Mesendoderm (in vitro differentiated cells): ENCODE data around the gene ARF4.
"Not testable (repeated sequence)": the region's sequence is repeated elsewhere in the genome, so short reads cannot be mapped to it uniquely, and the experiment has no call there.

Source experiments
- DNase-seq: peaks from one replicate; pipeline ENCODE4 v3.0.0; 2013
- H2AK5ac ChIP-seq: 2 replicates; pipeline ENCODE4 v1.6.1; 2013; ENCODE audit warnings: low read length, inconsistent platforms
- H2BK120ac ChIP-seq: 2 replicates; pipeline ENCODE4 v1.6.1; 2013; ENCODE audit warnings: low read depth, mild to moderate bottlenecking, low read length, moderate library complexity, mixed read lengths
- H2BK15ac ChIP-seq: replicated peaks from 2 replicates; pipeline ENCODE4 v1.6.1; 2013; ENCODE audit warnings: low read depth, mild to moderate bottlenecking, moderate library complexity
- H2BK5ac ChIP-seq: 2 replicates; pipeline ENCODE4 v1.6.1; 2013; ENCODE audit warnings: low read length, inconsistent platforms
- H3K18ac ChIP-seq: 2 replicates; pipeline ENCODE4 v1.6.1; 2013; ENCODE audit warnings: mild to moderate bottlenecking, low read length, mixed read lengths
- H3K23ac ChIP-seq: one replicate; pipeline ENCODE4 v1.6.1; 2013; ENCODE audit warnings: low read length
- H3K27ac ChIP-seq: 2 replicates; pipeline ENCODE4 v1.5.1; 2013; ENCODE audit warnings: low read depth, mild to moderate bottlenecking, inconsistent platforms, low read length, moderate library complexity
- H3K27me3 ChIP-seq: 2 replicates; pipeline ENCODE4 v1.6.1; 2013; ENCODE audit warnings: low read length, control low read depth, mild to moderate bottlenecking, inconsistent platforms; ENCODE audit not compliant: insufficient read depth, poor library complexity
- H3K36me3 ChIP-seq: 2 replicates; pipeline ENCODE4 v1.6.1; 2013; ENCODE audit warnings: low read length, inconsistent platforms; ENCODE audit not compliant: control insufficient read depth, insufficient read depth
- H3K4ac ChIP-seq: one replicate; pipeline ENCODE4 v1.6.1; 2013; ENCODE audit warnings: low read depth, mild to moderate bottlenecking, low read length, moderate library complexity
- H3K4me1 ChIP-seq: 2 replicates; pipeline ENCODE4 v1.6.1; 2013; ENCODE audit warnings: low read depth, low read length, inconsistent platforms; ENCODE audit not compliant: control insufficient read depth
- H3K4me2 ChIP-seq: 2 replicates; pipeline ENCODE4 v1.6.1; 2013; ENCODE audit warnings: low read length
- H3K4me3 ChIP-seq: 2 replicates; pipeline ENCODE4 v1.5.1; 2013; ENCODE audit warnings: mild to moderate bottlenecking, low read length
- H3K56ac ChIP-seq: one replicate; pipeline ENCODE4 v1.6.1; 2013; ENCODE audit warnings: low read length
- H3K79me1 ChIP-seq: 2 replicates; pipeline ENCODE4 v1.6.1; 2013; ENCODE audit warnings: low read length, inconsistent platforms
- H3K79me2 ChIP-seq: 2 replicates; pipeline ENCODE4 v1.6.1; 2013; ENCODE audit warnings: mild to moderate bottlenecking, low read length; ENCODE audit not compliant: control insufficient read depth, insufficient read depth
- H3K9ac ChIP-seq: 2 replicates; pipeline ENCODE4 v1.6.1; 2013; ENCODE audit warnings: low read length, inconsistent platforms
- H4K5ac ChIP-seq: one replicate; pipeline ENCODE4 v1.6.1; 2013; ENCODE audit warnings: low read length
- H4K8ac ChIP-seq: one replicate; pipeline ENCODE4 v1.6.1; 2013; ENCODE audit warnings: low read depth, mild to moderate bottlenecking, control low read depth, low read length, moderate library complexity
- WGBS: extraction: QIAGEN DNeasy Blood & Tissue Kit; methylation state at CpG from one replicate; pipeline ENCODE4 v1.1.7; 2013; ENCODE audit warnings: low lambda C conversion rate, missing lambda C conversion rate; ENCODE audit not compliant: insufficient coverage; ENCODE audit errors: extremely low coverage; 5-methylcytosine and 5-hydroxymethylcytosine counted together

ARF4 gene

DNA sequence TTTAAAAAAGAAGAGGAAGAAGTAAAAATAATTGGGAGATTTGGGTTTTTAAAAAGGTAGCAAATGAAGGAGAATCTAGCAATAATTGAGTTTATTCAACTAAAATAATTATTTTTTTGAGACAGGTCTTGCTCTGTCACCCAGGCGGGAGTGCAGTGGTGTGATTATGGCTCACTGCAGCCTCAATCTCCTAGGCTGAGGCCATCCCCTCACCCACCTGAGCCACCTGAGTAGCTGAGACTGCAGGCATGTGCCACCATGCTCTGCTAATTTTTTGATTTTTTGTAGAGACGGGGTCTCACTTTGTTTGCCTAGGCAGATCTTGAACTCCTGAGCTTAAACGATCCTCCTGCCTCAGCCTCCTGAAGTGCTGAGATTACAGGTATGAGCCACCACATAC is 27.7 kb upstream of the ARF4 start:
- no peak overlapping the region for H3K4me3 ChIP-seq
- H3K4me2 ChIP-seq, result no peak overlapping the region
- H3K56ac ChIP-seq, result no peak overlapping the region
- no peak overlapping the region for H3K4ac ChIP-seq
- no peak overlapping the region for H2BK120ac ChIP-seq
- H2BK15ac ChIP-seq, result no peak overlapping the region
- peaks cover 2% of the 10 kb centered on the region for H3K36me3 ChIP-seq
- no peaks in the 10 kb centered on the region for H3K27me3 ChIP-seq
- no peak overlapping the region for H2BK5ac ChIP-seq
- H2AK5ac ChIP-seq, result no peak overlapping the region
- H4K8ac ChIP-seq, result no peak overlapping the region
- no peak overlapping the region for H4K5ac ChIP-seq
- H3K27ac ChIP-seq, result no peak overlapping the region
- DNase-seq, result no peak
- WGBS, result no CpG with 5 or more reads among the region's 3 CpGs
- no peak overlapping the region for H3K18ac ChIP-seq
- H3K79me1 ChIP-seq, result no peaks in the 10 kb centered on the region
- H3K9ac ChIP-seq, result no peak overlapping the region
- H3K4me1 ChIP-seq, result no peaks in the 10 kb centered on the region
- H3K79me2 ChIP-seq, result no peaks in the 10 kb centered on the region
- H3K23ac ChIP-seq, result no peak overlapping the region

DNA sequence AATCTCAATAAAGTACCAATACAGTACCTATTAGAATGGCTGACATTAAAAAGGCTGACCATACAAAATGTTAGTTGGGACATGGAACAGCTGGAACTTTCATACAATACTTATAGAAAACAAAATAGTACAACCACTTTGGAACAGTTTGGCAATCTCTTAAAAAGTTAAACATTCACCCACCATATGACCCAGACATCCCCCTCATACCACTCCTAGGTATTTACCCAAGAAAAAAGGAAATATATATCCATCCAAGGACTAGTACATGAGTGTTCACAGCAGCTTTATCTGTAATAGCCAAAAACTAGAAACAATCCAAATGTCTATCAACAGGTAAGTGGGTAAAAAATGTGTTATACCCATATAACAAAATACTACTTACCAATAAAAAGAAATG is 25.2 kb upstream of the ARF4 start:
- no peak overlapping the region for H2AK5ac ChIP-seq
- H2BK120ac ChIP-seq, result no peak overlapping the region
- H2BK5ac ChIP-seq, result no peak overlapping the region
- no peak overlapping the region for H3K23ac ChIP-seq
- no peak overlapping the region for H3K56ac ChIP-seq
- H3K36me3 ChIP-seq, result no peaks in the 10 kb centered on the region
- no peak overlapping the region for H3K27ac ChIP-seq
- DNase-seq, result no peak
- no peaks in the 10 kb centered on the region for H3K79me2 ChIP-seq
- no peak overlapping the region for H3K9ac ChIP-seq
- H3K79me1 ChIP-seq, result no peaks in the 10 kb centered on the region
- H3K4me1 ChIP-seq, result no peaks in the 10 kb centered on the region
- H3K4ac ChIP-seq, result no peak overlapping the region
- no peak overlapping the region for H3K4me2 ChIP-seq
- no peak overlapping the region for H4K8ac ChIP-seq
- no peak overlapping the region for H3K18ac ChIP-seq
- no peak overlapping the region for H3K4me3 ChIP-seq
- H4K5ac ChIP-seq, result no peak overlapping the region
- no peak overlapping the region for H2BK15ac ChIP-seq
- no peaks in the 10 kb centered on the region for H3K27me3 ChIP-seq

DNA sequence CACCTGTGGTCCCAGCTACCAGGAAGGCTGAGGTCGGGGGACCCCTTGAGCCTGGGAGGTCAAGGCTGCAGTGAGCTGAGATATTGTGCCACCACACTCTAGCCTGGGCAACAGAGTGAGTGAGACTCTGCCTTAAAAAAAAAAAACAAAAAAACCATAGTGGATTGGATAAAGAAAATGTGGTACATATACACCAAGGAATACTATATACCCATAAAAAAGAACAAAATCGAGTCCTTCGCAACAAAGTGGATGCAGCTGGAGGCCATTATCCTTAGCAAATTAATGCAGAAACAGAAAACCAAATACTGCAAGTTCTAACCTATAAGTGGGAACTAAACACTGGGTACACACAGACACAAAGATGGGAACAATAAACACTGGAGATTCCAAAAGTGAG is 20.6 kb upstream of the ARF4 start:
- WGBS, result no CpG with 5 or more reads among the region's 3 CpGs
- no peaks in the 10 kb centered on the region for H3K79me2 ChIP-seq

DNA sequence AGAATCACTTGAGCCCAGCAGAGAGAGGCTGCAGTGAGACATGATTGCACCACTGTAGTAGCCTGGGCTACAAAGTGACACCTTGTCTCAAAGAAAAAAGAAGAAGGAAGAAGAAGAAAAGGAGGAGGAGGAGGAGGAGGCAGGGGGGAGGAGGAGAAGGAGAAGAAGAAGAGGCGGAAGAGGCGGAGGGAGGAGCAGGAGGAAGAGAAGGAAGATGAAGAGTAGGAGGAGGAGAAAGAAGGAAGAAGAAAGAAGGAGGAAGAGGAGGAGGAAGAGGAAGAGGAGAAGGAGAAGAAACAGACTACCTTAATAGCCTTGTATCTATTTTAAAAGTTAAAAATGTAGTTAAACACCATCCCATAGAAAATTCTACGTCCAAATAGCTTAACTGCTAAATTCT is 19.1 kb upstream of the ARF4 start:
- H4K8ac ChIP-seq, result no peak overlapping the region
- H3K4me1 ChIP-seq, result no peaks in the 10 kb centered on the region
- H3K18ac ChIP-seq, result no peak overlapping the region
- no peak overlapping the region for H3K4me2 ChIP-seq
- no peak overlapping the region for H2BK5ac ChIP-seq
- H3K4me3 ChIP-seq, result no peak overlapping the region
- H3K79me2 ChIP-seq, result no peaks in the 10 kb centered on the region
- no peaks in the 10 kb centered on the region for H3K79me1 ChIP-seq
- H3K27ac ChIP-seq, result no peak overlapping the region
- 11% methylated on average over 1 of the region's 3 CpGs for WGBS
- H2AK5ac ChIP-seq, result no peak overlapping the region
- no peak overlapping the region for H3K4ac ChIP-seq
- no peak overlapping the region for H4K5ac ChIP-seq
- H2BK120ac ChIP-seq, result no peak overlapping the region
- no peak overlapping the region for H3K9ac ChIP-seq
- DNase-seq, result no peak
- no peak overlapping the region for H3K56ac ChIP-seq
- H2BK15ac ChIP-seq, result no peak overlapping the region
- H3K36me3 ChIP-seq, result no peaks in the 10 kb centered on the region
- no peaks in the 10 kb centered on the region for H3K27me3 ChIP-seq
- H3K23ac ChIP-seq, result no peak overlapping the region

More for the DNA sequence above, 20.6 kb upstream of the ARF4 start:
- H3K56ac ChIP-seq, result no peak overlapping the region
- no peaks in the 10 kb centered on the region for H3K27me3 ChIP-seq
- H3K4me3 ChIP-seq, result no peak overlapping the region
- no peak overlapping the region for H3K23ac ChIP-seq
- H3K18ac ChIP-seq, result no peak overlapping the region
- H4K8ac ChIP-seq, result no peak overlapping the region
- DNase-seq, result no peak
- no peaks in the 10 kb centered on the region for H3K36me3 ChIP-seq
- H4K5ac ChIP-seq, result no peak overlapping the region
- H2BK15ac ChIP-seq, result no peak overlapping the region
- no peak overlapping the region for H2AK5ac ChIP-seq
- H2BK5ac ChIP-seq, result no peak overlapping the region
- no peaks in the 10 kb centered on the region for H3K79me1 ChIP-seq
- no peak overlapping the region for H3K27ac ChIP-seq
- no peaks in the 10 kb centered on the region for H3K4me1 ChIP-seq
- no peak overlapping the region for H3K4me2 ChIP-seq
- no peak overlapping the region for H3K4ac ChIP-seq
- no peak overlapping the region for H2BK120ac ChIP-seq
- H3K9ac ChIP-seq, result no peak overlapping the region

DNA sequence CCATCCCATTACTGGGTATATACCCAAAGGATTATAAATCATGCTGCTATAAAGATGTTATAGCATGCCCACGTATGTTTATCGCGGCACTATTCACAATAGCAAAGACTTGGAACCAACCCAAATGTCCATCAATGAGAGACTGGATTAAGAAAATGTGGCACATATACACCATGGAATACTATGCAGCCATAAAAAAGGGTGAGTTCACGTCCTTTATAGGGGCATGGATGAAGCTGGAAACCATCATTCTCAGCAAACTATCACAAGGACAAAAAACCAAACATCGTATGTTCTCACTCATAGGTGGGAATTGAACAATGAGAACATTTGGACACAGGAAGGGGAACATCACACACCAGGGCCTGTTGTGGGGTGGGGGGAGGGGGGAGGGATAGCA is 14.7 kb upstream of the ARF4 start:
- not testable (repeated sequence) for H3K4me3 ChIP-seq, H2BK120ac ChIP-seq, H2BK5ac ChIP-seq, H3K4me1 ChIP-seq, DNase-seq, H3K23ac ChIP-seq, H2BK15ac ChIP-seq, H4K5ac ChIP-seq, H3K56ac ChIP-seq, H3K27me3 ChIP-seq, H3K18ac ChIP-seq, H3K27ac ChIP-seq, H3K36me3 ChIP-seq, H3K4me2 ChIP-seq, H3K9ac ChIP-seq, H3K79me2 ChIP-seq, H4K8ac ChIP-seq, H2AK5ac ChIP-seq, H3K79me1 ChIP-seq, H3K4ac ChIP-seq
- WGBS, result no CpG with 5 or more reads among the region's 5 CpGs

DNA sequence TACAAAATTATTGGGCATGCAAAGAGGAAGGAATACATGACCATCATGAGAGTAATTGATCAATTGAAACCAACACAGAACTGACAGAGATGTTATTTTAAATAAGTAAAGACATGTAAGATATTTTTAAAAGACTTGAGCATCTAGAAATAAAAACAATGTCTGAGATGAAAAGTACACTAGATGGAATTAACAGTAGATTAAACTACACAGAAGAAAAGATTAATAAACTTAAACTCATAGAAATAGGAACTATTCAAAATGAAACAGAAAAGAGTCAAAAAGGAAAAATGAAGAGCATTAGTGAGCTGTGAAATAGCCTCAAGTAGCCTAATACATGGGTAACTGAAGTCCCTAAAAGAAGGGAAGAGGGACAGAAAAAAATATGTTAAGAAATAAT is 8.5 kb upstream of the ARF4 start:
- DNase-seq, result no peak
- H3K4me1 ChIP-seq, result no peaks in the 10 kb centered on the region
- H3K36me3 ChIP-seq, result no peaks in the 10 kb centered on the region
- no peak overlapping the region for H3K9ac ChIP-seq
- H3K4me3 ChIP-seq, result no peak overlapping the region
- no peak overlapping the region for H3K4me2 ChIP-seq
- H3K56ac ChIP-seq, result no peak overlapping the region
- no peaks in the 10 kb centered on the region for H3K27me3 ChIP-seq
- H2BK120ac ChIP-seq, result no peak overlapping the region
- H2BK5ac ChIP-seq, result no peak overlapping the region
- no peaks in the 10 kb centered on the region for H3K79me1 ChIP-seq
- H2AK5ac ChIP-seq, result no peak overlapping the region
- H2BK15ac ChIP-seq, result no peak overlapping the region
- H3K18ac ChIP-seq, result no peak overlapping the region
- H3K23ac ChIP-seq, result no peak overlapping the region
- no peak overlapping the region for H4K8ac ChIP-seq
- H4K5ac ChIP-seq, result no peak overlapping the region
- H3K27ac ChIP-seq, result no peak overlapping the region
- no peaks in the 10 kb centered on the region for H3K79me2 ChIP-seq
- H3K4ac ChIP-seq, result no peak overlapping the region
